ENCODE data around the gene SLC24A4.
A peak's percentile ranks its signal among the peaks of the same experiment; 100 is the strongest.

The SLC24A4 gene

DNA sequence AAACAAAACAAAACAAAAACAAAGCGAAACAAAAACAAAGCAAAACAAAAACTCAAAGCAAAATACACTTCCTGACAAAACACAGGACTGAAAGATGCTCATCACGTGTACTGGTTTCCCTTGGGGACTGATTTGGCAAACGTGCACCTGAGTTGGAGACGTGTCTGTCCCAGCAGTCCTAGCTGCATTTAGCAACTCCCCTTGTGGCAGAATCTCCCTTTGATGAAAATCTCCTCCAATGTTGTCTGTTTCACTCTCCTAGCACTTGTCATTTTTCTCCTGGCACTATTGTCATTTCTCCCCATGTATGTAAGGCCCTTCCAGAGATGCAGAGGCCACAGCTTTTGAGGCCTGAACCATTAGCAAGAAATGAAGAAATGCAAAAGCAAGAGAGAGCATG, 6.8 kb upstream of the SLC24A4 start:
- FAIRE-seq (no peak), DNase-seq (ENCODE audit: low spot score) (no peak)

DNA sequence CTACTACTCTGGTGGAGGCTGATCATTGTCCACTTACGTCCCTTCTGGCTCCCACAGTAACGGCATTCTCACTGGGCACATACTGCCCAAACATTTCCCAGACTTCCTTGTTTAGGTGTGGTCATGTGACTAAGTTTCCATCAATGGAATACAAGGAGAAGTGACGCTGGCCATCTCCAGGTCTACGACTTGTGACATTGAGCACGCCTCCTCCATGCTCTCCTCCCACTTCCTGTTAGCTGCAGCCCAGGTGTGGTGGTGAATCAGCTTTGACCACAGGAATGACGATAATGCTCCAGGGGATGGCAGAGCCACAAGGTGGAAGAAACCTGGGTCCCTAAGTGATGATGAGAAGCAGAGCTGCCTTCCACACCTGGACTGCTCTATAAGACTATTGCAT, 6.0 kb upstream of the SLC24A4 start:
- FAIRE-seq, result no peak
- DNase-seq (ENCODE audit: low spot score), result no peak

DNA sequence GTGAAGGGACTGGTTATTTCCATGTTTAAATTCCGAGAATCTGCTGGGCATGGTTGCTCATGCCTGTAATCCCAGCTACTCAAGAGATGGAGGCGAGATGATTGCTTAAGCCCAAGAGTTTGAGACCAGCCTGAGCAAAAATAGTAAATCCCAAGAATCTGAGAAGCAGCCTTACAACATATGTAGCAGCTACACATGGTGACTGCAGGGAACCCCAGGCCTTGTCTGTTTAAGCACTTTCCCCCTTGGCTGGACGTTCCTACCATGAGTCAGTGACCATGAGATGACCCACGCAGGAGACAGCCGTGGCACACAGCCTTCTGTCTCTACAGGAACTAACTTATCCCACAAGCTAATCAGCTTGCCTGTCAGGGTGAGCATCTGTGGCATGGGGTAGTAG, 5.5 kb upstream of the SLC24A4 start:
- no peak for FAIRE-seq
- no peak for DNase-seq (ENCODE audit: low spot score)

DNA sequence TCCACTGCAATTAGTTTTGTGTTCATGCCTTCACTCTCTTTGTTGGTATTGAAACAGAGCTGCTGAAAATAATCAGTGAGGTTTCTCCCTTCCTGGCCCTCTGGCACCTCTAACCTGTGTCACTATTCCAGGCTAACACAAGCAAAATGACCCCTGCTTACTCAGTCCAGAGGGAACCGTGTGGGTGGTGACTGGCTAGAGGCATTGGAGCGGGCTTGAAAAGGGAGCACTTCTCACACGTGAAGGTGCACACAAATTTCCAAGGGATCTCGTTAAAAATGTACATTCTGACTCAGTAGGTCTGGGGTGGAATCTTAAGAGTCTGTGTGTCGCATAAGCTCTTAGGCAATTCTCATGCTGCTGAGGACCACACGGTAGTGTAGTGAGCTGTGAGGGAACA, 1.3 kb upstream of the SLC24A4 start:
- FAIRE-seq, result no peak
- no peak for DNase-seq (ENCODE audit: low spot score)

DNA sequence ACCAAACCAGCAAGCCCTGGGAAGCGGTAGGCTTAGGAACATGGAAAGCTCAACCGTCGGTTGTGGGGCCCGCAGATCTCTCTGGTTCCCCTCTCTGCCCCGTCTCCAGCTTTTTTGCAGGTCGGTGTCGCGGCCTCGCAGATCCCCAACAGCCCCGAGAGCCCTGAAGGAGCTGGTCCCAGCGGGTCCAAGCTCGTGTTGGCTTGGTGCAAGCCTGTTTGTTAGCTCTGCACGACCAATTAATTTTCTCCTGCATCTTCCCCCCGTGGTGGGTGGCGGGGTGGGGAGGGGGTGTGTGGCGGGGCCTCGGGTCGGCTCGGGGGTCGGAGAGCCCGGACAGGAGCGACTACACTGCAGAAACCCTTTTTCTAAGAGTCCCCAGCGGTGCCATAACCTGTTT, 449 bp upstream of the SLC24A4 start:
- DNase-seq (ENCODE audit: low spot score) (no peak), FAIRE-seq (no peak)

DNA sequence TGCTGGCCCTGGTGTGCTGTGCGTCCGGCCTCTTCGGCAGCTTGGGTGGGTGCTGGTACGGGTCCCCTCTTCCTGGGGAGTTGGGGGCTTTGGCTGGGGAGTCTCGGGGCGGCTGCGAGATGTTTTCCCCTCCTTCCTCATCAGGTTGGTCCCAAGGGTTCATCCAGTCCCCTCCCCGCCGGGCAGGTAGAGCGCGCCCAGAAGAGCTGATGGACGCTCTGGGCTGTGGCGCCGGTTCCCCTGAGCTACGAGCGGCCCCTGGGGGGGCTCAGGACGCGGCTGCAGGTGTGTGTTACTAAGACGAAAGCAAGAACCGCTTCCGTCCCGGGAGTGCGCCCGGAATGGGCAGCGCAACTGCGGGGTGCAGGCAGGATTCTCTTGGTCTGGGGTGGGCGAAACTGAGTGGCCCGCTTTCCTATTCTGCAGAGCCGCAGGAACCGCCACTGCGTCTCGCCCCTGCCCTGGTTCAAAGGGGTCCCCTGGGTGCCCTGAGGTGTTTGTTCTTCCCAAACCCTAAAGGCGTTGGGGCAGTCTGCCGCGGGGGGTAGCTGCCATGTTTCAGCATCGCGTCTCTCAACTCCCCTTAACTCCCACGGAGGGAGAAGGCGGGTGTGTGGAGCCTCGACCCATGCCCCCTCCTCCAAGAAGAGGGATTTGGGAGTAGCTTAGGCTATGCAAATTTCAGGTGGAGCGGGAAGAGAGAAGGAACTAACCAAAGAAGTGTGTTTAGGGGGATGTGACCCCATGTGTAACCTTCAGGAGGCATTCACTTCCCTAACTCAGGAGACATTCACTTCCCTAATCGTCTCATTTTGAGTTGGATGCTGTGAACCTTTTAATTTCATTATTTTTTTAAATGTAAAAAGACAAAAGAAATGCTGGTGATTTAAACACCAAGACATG, 1.2 kb downstream of the SLC24A4 start:
- FAIRE-seq, result no peak
- no peak for DNase-seq (ENCODE audit: low spot score)

DNA sequence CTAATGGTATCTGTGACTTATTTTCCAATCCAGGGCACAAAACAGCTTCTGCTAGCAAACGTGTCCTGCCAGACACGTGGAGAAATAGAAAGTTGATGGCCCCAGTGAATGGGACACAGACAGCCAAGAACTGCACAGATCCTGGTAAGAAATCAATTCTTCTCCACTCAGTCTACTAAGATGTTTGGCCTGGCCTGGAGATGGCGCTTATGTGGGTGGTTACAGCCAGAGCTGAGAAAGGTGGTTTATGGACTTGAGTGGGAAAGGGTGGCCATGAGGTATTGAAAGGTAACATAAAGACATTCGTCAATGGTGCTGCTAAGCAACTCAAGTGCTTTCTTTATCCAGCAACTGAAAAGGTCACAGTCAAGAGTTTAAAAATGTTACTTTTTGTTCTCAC, 2.9 kb downstream of the SLC24A4 start:
- DNase-seq (ENCODE audit: low spot score) (no peak), FAIRE-seq (no peak)

DNA sequence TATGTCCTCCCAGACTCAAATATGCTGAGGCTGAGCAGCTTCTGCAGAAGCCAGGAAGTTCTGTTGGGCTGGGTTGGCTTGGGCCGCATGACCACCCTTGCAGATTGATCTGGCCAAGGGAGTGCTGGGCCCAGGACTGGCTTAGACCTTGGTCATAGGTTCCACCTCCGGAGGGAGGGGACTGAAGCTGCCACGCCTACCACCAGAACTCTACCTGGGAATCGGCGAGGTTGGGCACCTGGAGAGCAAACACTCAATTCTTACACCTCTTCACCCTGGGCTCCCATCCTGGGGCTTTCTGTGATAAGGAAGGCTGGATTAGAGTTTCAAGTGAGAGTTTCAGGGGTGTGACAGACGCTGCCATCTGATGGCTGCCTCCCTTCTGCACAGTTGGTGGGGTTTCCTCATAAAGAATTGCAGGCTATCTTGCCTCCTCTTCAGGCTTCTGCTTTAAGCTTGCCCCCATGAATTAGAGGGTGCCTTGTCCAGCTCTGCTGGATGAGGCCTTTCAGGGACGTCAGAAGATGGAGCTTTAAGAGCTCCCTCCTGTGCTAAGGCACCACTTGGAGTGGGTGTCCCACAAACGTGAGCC, 5.8 kb downstream of the SLC24A4 start:
- DNase-seq (ENCODE audit: low spot score) (no peak), FAIRE-seq (no peak)

DNA sequence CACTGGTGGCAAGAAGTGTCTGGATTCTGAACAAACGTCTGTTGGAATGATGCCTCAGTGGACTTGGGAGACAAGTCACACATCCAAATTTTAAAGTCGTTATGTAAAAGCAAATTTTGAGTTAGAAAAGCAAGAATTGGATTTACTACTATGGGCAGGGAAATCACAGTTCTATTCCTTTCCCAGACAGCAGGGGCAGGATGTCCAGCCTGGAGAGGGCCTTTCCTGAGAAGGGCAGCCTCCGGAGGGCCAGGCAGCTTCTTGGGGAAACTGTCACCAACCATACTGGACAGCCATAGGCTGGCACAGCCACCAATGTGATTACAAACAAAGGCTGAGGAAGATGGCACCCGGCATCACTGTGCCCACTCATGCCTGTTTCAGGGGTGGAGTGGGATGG, 11.1 kb downstream of the SLC24A4 start:
- DNase-seq (ENCODE audit: low spot score) (no peak), FAIRE-seq (no peak)

DNA sequence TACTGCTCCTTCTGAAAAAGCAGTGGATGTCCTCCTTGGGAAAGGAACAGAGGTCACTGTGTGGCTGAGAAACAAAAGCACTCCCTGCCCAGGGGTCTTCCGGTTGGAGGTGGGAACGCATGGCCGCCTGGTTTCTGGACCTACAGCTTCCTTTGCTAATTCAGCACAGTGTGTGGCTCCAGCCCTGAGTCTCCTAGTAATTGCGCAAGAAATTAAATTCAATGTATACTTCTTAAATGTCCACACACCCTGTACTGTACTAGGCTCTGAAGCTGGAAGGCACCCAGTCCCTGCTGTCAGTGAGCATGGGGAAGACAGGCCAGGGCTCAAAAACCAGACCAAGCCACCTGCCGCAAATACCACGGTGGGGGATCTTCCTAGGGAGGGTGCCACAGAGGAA, 13.4 kb downstream of the SLC24A4 start:
- DNase-seq (ENCODE audit: low spot score) (no peak), FAIRE-seq (no peak)

DNA sequence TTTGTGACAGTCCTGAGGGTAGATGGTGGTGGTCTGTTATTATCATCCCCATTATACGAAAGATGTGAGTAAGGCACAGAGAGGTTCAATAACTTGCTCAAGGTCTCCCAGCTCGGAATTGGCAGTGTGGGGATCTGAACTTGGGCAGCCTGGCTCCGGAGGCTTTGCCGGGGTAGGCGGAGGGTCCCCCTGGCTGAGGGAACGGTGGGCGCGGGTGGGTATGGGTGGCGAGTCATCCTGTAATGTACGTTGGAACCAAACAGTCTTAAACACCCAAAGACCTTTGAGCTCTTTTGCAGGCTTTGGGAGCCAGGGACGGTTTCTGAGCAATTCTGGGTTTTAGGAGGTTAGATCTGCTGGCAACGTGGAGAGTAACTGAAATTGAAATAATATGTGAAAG, 16.5 kb downstream of the SLC24A4 start:
- DNase-seq (ENCODE audit: low spot score) (no peak), FAIRE-seq (no peak)

DNA sequence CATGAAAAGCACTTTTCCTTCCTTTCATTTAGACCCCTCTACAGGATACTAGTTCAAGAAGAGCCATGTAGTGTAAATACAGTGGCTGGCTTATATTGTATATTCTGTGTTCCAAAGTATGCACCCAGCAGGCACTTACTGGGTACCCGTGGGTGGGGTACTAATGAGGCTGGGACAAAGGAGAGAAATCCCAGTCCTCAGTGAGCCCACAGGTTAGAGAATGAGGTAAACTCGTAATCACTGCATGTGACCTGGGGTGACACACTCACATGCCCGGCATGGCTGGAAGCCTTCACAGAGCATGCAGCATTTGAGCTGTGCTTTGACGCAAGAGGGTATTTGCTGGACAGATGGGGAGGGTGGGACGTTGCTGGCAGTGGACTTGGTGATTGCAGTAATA, 17.1 kb downstream of the SLC24A4 start:
- DNase-seq (ENCODE audit: low spot score), result no peak
- FAIRE-seq, result no peak

DNA sequence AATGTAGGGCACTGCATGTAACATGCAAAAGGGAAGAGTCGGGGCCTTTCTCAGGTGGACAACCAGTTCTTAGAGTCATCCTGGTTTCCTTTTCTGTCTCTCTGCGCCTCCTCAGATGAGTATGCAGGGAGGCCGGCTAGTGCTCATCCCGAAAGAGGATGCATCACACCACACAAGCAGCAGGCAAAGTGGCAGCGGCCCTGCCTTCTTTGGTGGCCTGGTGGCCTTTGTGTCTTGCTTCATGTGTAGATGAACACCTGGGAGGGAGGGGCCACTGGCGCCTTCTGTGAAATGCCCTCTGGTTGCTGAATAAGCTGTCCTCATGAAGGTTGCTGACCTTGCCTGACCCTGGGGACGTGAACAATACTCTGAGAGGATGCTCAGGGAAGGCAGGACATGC, 18.0 kb downstream of the SLC24A4 start:
- FAIRE-seq (no peak), DNase-seq (ENCODE audit: low spot score) (no peak)

DNA sequence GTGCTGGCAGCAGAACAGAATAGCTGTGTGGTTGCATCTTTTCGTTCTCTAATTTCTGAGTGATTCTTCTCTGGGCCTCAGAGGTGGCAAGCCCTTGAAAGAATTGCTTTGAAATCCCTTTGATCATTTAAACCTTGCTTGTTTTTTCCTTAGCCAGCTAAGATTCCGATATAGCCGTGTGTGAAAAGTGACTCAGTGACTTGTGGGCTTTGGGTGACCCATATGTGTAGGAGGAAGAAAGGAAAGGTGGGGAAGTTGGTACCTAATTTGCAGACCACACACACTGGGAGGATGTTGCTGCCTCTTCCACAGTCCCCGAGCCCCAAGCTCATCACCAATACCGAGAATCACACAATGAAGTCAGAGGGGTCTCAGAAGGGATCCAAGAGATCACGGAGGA, 18.8 kb downstream of the SLC24A4 start:
- DNase-seq (ENCODE audit: low spot score), result no peak
- no peak for FAIRE-seq

DNA sequence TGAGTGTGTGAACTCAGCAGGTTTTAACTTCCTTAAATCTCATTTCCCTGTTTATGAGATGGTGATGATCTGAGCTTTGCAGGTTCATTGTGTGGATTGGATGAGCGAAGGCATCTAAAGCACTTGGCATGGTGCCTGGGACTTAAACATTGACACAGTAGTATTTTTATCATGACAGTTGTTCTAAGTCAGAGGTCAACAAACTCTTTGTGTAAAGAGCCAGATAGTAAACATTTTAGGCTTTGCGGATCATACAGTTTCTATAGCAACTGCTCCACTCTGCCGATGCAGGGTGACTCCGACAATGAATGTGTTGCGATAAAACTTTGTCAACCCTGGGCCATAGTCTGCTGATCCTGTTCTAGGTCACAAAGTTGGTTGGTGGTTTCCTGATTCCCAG, 25.2 kb downstream of the SLC24A4 start:
- no peak for DNase-seq (ENCODE audit: low spot score)
- FAIRE-seq, result no peak

DNA sequence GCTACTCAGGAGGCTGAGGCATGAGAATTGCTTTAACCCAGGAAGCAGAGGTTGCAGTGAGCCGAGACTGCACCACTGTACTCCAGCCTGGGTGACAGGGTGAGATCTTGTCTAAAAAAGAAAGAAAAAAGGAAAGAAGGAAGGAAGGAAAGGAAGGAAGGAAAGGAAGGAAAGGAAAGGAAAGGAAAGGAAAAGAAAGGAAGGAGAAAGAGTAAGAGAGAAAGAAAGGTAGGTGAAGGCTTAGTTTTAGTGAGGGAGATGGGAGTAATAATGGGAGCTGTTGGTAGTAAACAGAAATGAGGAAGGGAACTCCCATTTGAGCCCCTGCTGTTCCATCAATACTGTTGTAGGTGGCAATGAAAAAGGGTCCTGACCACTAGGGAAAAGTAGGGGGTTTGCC, 28.8 kb downstream of the SLC24A4 start:
- no peak for DNase-seq (ENCODE audit: low spot score)
- no peak for FAIRE-seq

DNA sequence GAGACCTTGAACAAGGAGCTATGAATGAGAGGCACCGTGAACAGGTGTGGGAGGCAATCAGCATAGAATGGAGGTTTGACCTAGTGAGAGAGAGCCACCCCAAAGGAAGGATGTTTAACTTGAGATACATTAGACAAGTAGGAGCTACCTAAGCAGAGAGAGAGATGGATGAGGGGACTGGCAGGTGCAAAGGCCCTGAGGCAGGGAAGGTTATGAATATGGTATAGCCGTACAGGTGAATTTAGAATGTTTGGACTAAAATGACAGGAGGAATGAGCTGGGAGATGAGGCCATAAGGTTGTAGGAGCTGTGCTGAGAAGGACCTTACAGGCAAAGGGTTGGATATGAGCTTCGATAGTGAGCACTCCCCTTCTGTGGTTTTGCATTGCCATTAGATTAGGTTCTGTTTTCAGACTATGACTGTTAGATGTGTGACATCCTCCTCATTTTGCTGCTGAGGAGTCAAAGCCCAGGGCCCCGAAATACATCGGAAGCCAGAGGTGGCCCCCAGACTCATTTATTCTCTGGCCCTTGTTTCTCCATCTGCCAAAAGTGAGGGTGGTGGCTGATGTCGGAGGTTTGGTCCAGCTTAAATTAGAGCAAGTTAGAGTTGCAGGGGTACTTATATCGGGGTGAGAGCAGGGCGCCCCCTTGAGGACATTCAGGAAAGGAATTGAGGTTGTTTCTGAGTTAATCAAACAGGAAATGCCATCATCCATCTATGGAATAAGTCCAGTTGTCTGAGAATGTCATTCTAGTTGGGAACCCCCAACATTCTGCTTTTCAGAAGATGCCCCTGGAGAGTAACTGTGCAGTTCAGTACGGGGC, 29.4 kb downstream of the SLC24A4 start:
- DNase-seq (ENCODE audit: low spot score) (no peak), FAIRE-seq (no peak)

DNA sequence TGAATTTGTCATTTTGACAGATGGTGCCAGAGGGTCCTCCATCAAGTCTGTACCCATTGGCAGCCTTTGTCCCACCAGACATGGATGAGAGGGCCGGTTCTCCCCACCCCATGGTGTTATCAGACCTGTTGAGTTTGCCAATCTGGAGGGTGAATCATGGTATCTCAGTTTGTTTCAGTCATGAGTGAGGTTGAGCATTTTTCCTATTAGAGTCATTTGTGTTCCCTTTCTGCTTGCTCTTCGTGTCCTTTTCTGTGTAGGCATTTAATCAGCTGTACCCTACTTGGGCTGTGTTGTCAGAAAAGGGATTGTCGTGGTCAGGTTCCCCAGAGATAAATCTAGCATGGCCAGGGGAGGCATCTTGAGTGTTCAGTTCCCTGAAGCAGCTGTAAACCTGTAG, 30.5 kb downstream of the SLC24A4 start:
- FAIRE-seq (no peak), DNase-seq (ENCODE audit: low spot score) (no peak)

DNA sequence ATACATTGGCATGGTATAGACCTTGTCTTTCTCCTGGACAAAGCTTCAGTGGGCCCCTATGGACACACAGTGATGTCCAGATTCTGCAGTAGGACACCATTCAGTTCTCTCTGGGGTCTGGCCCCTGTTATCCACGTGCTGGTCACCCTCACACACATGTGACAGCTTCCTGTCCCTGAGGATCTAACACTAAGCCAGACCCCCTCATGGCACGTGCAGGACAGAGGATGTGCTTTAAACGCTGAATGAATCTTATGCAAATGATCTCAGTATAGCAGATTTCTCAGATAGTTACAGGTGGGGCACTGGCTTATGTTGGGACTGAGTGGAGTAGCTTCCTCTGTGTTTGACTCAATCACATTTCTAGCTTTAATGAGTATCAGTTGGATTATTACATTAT, 33.7 kb downstream of the SLC24A4 start:
- FAIRE-seq (no peak), DNase-seq (ENCODE audit: low spot score) (no peak)

DNA sequence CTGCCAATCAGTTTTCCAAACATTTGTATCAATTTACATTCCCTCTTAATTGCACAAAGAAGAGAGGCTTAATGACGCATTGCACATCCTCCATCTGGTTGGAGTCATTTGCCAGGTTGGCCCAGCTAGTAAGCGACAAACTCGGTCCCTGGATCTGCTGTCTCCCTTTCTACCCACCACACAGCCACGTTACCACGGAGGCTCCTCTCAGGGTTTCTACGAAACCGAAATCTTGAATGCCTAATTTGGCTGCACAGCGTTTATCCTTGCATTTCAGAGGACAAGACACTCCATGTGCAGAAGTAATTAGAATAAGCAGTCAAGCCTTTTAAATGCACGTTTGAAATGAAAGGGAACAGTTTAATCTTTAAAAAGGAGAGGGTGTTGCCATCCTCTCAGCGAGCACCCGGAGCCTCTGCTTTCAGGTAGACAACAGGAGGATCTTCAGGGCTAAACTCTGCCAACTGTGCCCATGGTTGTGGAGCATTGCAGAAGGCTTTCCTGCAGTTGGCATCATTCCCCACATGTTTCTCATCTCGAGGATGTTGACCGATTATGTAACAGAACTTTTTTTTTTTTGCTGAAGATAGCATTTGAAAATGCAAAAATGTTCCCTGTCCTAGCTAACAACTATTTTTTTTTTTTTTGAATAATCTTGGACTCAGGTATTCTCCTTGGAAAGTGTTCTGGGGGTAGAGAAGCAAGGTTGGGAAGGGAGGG, 37.8 kb downstream of the SLC24A4 start:
- FAIRE-seq (no peak), DNase-seq (ENCODE audit: low spot score) (no peak)

DNA sequence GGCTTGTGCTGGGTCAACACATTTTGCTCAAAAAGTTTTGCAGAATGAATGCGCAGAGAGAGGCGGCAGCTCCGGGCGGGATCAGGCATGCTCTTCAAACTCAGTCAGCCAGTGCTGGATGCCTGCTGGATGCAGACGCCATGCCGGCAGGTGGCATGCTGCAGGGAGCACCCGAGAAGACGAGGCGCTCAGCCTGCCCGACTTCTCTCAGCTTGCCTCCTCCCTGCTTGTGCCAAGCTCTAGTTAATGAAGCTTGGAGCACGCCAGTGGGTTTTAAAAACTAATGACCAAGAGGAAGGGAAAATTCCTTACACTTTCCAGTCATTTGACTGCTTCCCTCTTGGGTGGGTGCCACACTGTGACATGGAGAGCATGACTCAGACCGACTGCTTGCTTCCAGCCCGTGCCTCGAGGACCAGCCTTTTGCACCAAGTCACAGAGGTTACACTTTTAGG, 39.8 kb downstream of the SLC24A4 start:
- DNase-seq (ENCODE audit: low spot score), result peak; percentile 3

DNA sequence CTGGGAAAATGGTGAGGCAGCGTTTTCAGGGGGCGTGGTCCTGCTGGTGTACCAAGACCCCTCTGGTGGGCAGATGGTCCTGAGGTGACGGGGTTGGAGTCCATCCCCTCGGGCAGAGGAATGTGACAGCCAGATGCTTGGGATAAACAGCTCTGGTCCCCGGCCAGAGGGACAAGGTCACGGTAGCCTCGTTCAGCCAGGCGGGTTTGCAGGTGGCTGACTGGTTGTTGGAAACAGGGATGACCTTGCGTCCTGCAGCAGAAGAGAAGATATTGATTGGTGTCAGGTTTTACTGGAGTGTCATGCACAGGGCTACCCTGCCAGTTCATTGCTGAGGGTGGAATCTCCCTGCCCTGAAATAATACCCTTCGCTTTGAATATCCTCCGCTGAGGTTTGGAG, 43.3 kb downstream of the SLC24A4 start:
- DNase-seq (ENCODE audit: low spot score) (no peak), FAIRE-seq (no peak)

More for the DNA sequence above, 39.8 kb downstream of the SLC24A4 start:
- FAIRE-seq, result no peak

Measured in RCC 7860 (cell line).